AG04449 (cell line): ENCODE data around the gene TBC1D30.

Experiments used
- CTCF ChIA-PET: fragments of 350-600 bp; formaldehyde crosslinking; extraction: SDS; loops from one replicate; lab custom pipeline; 2021; ENCODE audit warnings: antibody characterized with exemption; lab: Yijun Ruan, JAX
- POLR2A ChIA-PET: fragments of 400-600, 350-600 bp; formaldehyde crosslinking; extraction: SDS; loops from one replicate; lab custom pipeline; 2020; ENCODE audit warnings: antibody characterized with exemption, inconsistent platforms; lab: Yijun Ruan, JAX
- DNase-seq: peaks from one replicate; pipeline ENCODE4 v3.0.0-alpha.2; 2010; ENCODE audit warnings: low read depth, low spot score
- H3K4me3 ChIP-seq: 2 replicates; pipeline ENCODE4 v1.5.1; 2011; ENCODE audit warnings: low read depth, mild to moderate bottlenecking, control low read depth, low read length
- TF ChIP-seq, protein P1 (sequence below): IDR thresholded peaks from one replicate; pipeline ENCODE4 v1.5.1; 2011; ENCODE audit warnings: mild to moderate bottlenecking, moderate library complexity, low read length, control low read depth, inconsistent platforms; ENCODE audit not compliant: insufficient read depth; ENCODE audit errors: missing control alignments

TBC1D30 gene

DNA sequence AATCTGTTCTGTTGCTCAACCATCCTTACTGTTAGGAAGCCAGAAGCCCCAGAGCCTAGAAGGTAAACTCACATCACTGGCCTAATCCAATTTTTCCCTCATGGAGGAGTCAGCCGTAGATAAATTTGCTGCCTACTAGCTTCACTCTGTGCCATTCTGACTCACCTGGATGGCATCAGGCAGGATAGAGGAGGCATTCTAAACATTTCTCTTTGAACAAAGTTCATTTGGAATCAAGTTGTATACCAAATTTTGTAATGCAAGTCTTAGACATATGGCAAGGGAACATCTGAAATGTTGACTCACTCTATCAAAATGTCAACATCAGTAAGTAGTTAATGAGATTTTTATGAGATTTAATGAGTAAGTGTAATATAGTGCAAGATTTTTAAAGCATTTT is 13.6 kb upstream of the TBC1D30 start:
- TF ChIP-seq, protein P1, sequence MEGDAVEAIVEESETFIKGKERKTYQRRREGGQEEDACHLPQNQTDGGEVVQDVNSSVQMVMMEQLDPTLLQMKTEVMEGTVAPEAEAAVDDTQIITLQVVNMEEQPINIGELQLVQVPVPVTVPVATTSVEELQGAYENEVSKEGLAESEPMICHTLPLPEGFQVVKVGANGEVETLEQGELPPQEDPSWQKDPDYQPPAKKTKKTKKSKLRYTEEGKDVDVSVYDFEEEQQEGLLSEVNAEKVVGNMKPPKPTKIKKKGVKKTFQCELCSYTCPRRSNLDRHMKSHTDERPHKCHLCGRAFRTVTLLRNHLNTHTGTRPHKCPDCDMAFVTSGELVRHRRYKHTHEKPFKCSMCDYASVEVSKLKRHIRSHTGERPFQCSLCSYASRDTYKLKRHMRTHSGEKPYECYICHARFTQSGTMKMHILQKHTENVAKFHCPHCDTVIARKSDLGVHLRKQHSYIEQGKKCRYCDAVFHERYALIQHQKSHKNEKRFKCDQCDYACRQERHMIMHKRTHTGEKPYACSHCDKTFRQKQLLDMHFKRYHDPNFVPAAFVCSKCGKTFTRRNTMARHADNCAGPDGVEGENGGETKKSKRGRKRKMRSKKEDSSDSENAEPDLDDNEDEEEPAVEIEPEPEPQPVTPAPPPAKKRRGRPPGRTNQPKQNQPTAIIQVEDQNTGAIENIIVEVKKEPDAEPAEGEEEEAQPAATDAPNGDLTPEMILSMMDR, result no peak
- ChIA-PET CTCF (interaction anchor here (0.7 to 6.9 kb wide), 3 partner anchors 9 to 296 kb away, joined by 3 to 46 read pairs (median 8); no protein-coding TSS in a partner anchor), POLR2A (no interaction called here)
- no peak for DNase-seq
- no peak overlapping the region for H3K4me3 ChIP-seq

DNA sequence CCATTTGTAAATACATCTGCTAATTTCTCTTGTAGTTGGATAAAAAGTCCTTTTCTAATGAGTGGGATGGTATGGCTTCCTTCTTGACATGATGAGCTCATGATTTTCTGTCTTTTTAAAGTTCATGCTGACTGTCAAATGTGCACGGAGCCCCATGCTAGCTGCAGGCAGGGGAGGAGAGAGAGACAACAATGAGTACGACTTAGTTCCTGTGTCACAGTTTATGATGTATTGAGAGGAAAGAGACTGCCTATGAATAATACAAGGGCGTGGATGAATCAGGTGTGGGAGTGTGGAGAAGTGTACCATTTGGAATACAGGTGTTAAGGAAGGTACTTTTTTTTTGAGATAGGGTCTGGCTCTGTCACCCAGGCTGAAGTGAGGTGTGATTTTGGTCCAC is 10.7 kb upstream of the TBC1D30 start:
- CTCF ChIA-PET, result interaction anchor here (0.6 to 3.9 kb wide), 3 partner anchors 12 to 310 kb away, joined by 3 to 24 read pairs (median 6); no protein-coding TSS in a partner anchor
- no peak for DNase-seq
- TF ChIP-seq, protein P1, result no peak
- POLR2A ChIA-PET, result no interaction called here
- no peak overlapping the region for H3K4me3 ChIP-seq

DNA sequence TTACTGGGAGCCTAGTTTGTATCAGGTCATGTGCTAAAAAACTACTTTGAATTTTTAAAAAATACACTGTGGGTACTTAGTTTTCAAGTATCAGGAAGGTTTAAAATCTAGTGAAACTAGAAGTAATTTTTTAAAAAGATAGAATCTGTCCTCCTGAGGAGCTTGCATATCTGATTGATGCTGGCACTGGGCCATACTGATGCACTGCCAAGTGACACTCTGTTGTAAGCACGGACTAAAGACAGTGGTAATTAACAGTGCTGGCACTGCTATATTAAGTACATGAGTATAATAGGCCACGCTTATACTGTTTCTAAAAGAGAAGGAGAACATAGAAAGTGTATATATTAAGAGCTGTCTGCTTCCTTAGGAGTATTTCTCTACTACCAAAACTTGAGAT is 10.0 kb upstream of the TBC1D30 start:
- no peak for DNase-seq
- H3K4me3 ChIP-seq, result no peak overlapping the region
- CTCF ChIA-PET, result interaction anchor here (0.6 to 3.9 kb wide), 3 partner anchors 13 to 310 kb away, joined by 3 to 24 read pairs (median 6); no protein-coding TSS in a partner anchor
- POLR2A ChIA-PET, result no interaction called here
- TF ChIP-seq, protein P1, result no peak

DNA sequence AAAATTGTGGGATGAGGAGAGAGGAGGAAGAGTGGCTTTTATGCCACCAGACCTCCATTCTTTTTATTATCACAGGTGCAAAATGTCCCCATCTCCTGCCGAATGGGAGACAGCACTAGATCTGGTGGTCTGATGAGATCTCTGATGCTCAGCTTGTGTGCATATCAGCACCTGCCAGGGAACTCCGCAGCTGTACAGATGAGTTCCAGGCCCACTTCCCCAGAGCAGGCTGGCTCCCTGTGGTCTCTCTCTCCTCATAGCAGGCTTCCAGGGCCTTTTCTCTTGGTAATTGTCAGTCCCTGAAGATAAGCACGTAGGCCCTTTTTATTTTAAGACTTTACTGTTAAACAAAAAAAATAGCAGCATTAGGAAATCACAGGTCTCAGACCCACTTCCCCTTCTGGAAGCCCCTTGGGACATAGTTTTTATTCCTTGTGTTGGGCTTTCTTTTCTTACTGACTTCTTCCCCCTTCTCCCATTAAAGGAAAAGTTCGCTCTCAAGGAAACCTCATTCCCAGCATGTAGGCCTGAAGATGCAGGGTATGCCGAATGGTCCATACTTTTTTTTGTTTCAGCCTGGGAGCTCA is 4.5 kb upstream of the TBC1D30 start:
- ChIA-PET CTCF (interaction anchor here (1.8 kb wide), 1 partner anchor 25 kb away, joined by 4 read pairs; no protein-coding TSS in a partner anchor), POLR2A (no interaction called here)
- H3K4me3 ChIP-seq, result no peak overlapping the region
- no peak for DNase-seq
- TF ChIP-seq, protein P1, result no peak

DNA sequence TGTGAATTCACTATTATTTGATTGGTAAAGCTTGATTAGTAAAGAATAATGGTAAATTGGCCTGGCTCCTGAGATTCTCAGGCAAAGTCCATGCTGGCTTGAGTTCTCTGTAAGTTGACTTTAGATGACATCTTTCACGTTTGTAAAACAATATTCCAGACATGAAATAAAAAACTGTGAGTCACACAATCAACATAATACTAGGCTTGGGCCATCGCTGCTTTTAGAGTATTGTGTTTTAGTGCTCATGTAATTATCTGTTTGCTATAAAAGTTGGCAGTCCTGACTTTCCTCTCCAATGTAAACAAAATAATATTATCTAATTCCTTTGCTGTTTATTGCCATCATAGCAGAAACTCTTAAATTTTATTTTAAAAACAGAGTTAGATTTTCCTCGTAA is 3.9 kb upstream of the TBC1D30 start:
- CTCF ChIA-PET, result interaction anchor here (0.6 to 1.8 kb wide), 2 partner anchors 19 to 25 kb away, joined by 3 to 4 read pairs; no protein-coding TSS in a partner anchor
- TF ChIP-seq, protein P1, result no peak
- H3K4me3 ChIP-seq, result no peak overlapping the region
- no peak for DNase-seq
- POLR2A ChIA-PET, result no interaction called here

DNA sequence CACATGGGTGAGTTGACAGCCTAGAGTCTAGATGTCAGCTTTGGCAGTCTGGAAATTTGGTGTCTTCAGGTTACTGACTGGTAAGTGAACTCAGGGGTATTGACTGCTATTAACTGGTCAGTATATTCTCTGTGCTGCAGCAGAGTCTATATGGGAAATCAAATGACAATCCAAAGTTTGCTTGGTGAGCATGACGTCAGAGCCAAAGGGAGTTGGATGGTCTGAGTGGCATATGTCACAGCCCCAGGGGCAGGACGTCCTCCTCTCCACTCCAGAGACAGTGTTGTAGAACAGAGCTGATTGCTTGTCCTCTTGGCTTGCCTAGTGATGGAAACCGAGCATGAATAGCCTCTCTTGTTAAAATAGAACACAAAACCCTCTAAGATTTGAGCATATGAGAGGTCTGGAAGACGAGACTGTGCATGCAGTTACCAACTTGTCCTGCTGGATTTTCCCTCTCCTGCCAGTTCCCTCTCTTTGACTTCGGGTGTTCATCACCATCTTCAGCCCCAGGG is 3.3 kb upstream of the TBC1D30 start:
- TF ChIP-seq, protein P1, result no peak
- ChIA-PET CTCF (interaction anchor here (0.6 to 1.2 kb wide), 2 partner anchors 19 to 24 kb away, joined by 3 to 4 read pairs; no protein-coding TSS in a partner anchor), POLR2A (no interaction called here)
- H3K4me3 ChIP-seq, result no peak overlapping the region
- no peak for DNase-seq
